Left ventricle myocardium superior (tissue), 1 donor: ENCODE measurements around the gene RNF19B. TPM values are rescaled to one million over a fixed set of nuclear protein-coding genes. Genes with fewer than 3 reads are reported as not detected.

Source experiments
- ATAC-seq: fragments of 200-7000 bp; cut with Tn5 transposase; one replicate; pipeline ENCODE4 v1.9.1; 2020; ENCODE audit warnings: mild to moderate bottlenecking, moderate library complexity
- DNase-seq: peaks from one replicate; pipeline ENCODE4 v3.0.0-alpha.2; 2020
- intact Hi-C: fragments of 100-400 bp; cut with micrococcal nuclease; formaldehyde crosslinking; loops from one replicate; pipeline ENCODE4 v1.11.0; 2022
- total RNA-seq: library from RNA; stranded (reverse); fragmentation: NEBNext Ultra II Directional; extraction: Animal tissue kit (Norgen Biotek cat#: 25700); gene quantifications from one replicate; pipeline ENCODE4 v1.2.1, GENCODE V29; 2021
- donor health status: DM: no; HTN: yes; CAD: no; lungs with severe emphysema.

The RNF19B gene
- total RNA-seq, 1 donor from 2014 or later = 13.3 TPM

- ATAC-seq = no peak
- DNase-seq = no peak
- intact Hi-C loops = no loop called here
These were observed 18.2 kb downstream of the RNF19B start for GRCh38 chr1:32946413-32946812.

- ATAC-seq = no peak
- intact Hi-C loops = no loop called here
These were observed 20.4 kb downstream of the RNF19B start for GRCh38 chr1:32944180-32944579.

GRCh38 chr1:32939655-32940371 is 24.8 kb downstream of the RNF19B start:
- intact Hi-C loops = loop anchor here (10.0 kb wide), 1 partner anchor 115 kb away; no protein-coding TSS in a partner anchor
- ATAC-seq = peak; percentile 88
- peak; percentile 61 for DNase-seq

More at GRCh38 chr1:32944180-32944579, 20.4 kb downstream of the RNF19B start:
- DNase-seq = no peak

- no peak for ATAC-seq
- DNase-seq = no peak
- intact Hi-C loops = loop anchor here (10.0 kb wide), 1 partner anchor 118 kb away; no protein-coding TSS in a partner anchor
These were observed 27.5 kb downstream of the RNF19B start for GRCh38 chr1:32937061-32937460.

- ATAC-seq (no peak), DNase-seq (no peak)
- intact Hi-C loops = loop anchor here (10.0 kb wide), 1 partner anchor 120 kb away; no protein-coding TSS in a partner anchor
These were observed 30.1 kb downstream of the RNF19B start for GRCh38 chr1:32934535-32934934.

- no peak for DNase-seq
- ATAC-seq = peak; percentile 63
- intact Hi-C loops = loop anchor here (10.0 kb wide), 1 partner anchor 121 kb away; no protein-coding TSS in a partner anchor
These were observed 30.8 kb downstream of the RNF19B start for GRCh38 chr1:32933742-32934322.

GRCh38 chr1:32931760-32932159 is 32.8 kb downstream of the RNF19B start:
- DNase-seq (no peak), ATAC-seq (no peak)
- intact Hi-C loops = loop anchor here (10.0 kb wide), 1 partner anchor 123 kb away; no protein-coding TSS in a partner anchor

- intact Hi-C loops = no loop called here
- ATAC-seq (no peak), DNase-seq (no peak)
These were observed 35.2 kb downstream of the RNF19B start for GRCh38 chr1:32929366-32929765.

- DNase-seq (no peak), ATAC-seq (no peak)
- intact Hi-C loops = no loop called here
These were observed 35.9 kb downstream of the RNF19B start for GRCh38 chr1:32928715-32929114.

- ATAC-seq = no peak
- intact Hi-C loops = no loop called here
- no peak for DNase-seq
These were observed 36.3 kb downstream of the RNF19B start for GRCh38 chr1:32928285-32928684.

GRCh38 chr1:32927441-32927840 is 37.2 kb downstream of the RNF19B start:
- DNase-seq = no peak
- intact Hi-C loops = no loop called here
- ATAC-seq = no peak

GRCh38 chr1:32926562-32926961 is 38.0 kb downstream of the RNF19B start:
- DNase-seq = no peak
- intact Hi-C loops = no loop called here

GRCh38 chr1:32925403-32926162 is 39.0 kb downstream of the RNF19B start:
- ATAC-seq (peak; percentile 70), DNase-seq (no peak)
- intact Hi-C loops = no loop called here

More at GRCh38 chr1:32926562-32926961, 38.0 kb downstream of the RNF19B start:
- ATAC-seq = no peak

GRCh38 chr1:32924881-32925344 is 39.7 kb downstream of the RNF19B start:
- peak; percentile 47 for ATAC-seq
- peak; percentile 57 for DNase-seq
- intact Hi-C loops = no loop called here

GRCh38 chr1:32920833-32921232 is 43.8 kb downstream of the RNF19B start:
- intact Hi-C loops = no loop called here
- peak; percentile 91 for ATAC-seq
- peak; percentile 80 for DNase-seq

GRCh38 chr1:32919811-32920733 is 44.5 kb downstream of the RNF19B start:
- ATAC-seq = peak; percentile 22
- no peak for DNase-seq
- intact Hi-C loops = no loop called here

- ATAC-seq = no peak
- no peak for DNase-seq
- intact Hi-C loops = no loop called here
These were observed 46.4 kb downstream of the RNF19B start for GRCh38 chr1:32918179-32918578.

- ATAC-seq = no peak
- DNase-seq = no peak
- intact Hi-C loops = no loop called here
These were observed 47.1 kb downstream of the RNF19B start for GRCh38 chr1:32917521-32917920.
